Lower lobe of right lung (tissue), 2 donors: ENCODE measurements around the gene GGT6. TPM values are rescaled to one million over a fixed set of nuclear protein-coding genes. Genes with fewer than 3 reads are reported as not detected.

Experiments used
- ATAC-seq, 2 donors: fragments of 200-7000 bp; cut with Tn5 transposase; one replicate each; pipeline ENCODE4 v1.9.1; 2020 to 2022; ENCODE audit warnings: mild to moderate bottlenecking in 2 of 2, moderate library complexity in 2 of 2
- DNase-seq: peaks from one replicate; pipeline ENCODE4 v3.0.0-alpha.2; 2020
- H3K27ac ChIP-seq: fragments of 200-600 bp; one replicate; pipeline ENCODE4 v1.8.0; 2022
- H3K27me3 ChIP-seq: fragments of 200-600 bp; one replicate; pipeline ENCODE4 v1.8.0; 2022; ENCODE audit warnings: low read depth
- H3K36me3 ChIP-seq: fragments of 200-600 bp; one replicate; pipeline ENCODE4 v1.8.0; 2022; ENCODE audit warnings: mild to moderate bottlenecking
- H3K4me1 ChIP-seq: fragments of 200-600 bp; one replicate; pipeline ENCODE4 v1.8.0; 2022
- H3K4me3 ChIP-seq: fragments of 200-600 bp; one replicate; pipeline ENCODE4 v1.8.0; 2022; ENCODE audit warnings: mild to moderate bottlenecking
- H3K9me3 ChIP-seq: fragments of 200-600 bp; one replicate; pipeline ENCODE4 v1.8.0; 2022
- CTCF ChIP-seq: fragments of 200-600 bp; IDR thresholded peaks from one replicate; pipeline ENCODE4 v1.8.0; 2022; ENCODE audit warnings: antibody characterized with exemption, mild to moderate bottlenecking
- intact Hi-C: fragments of 100-400 bp; cut with DNase I; formaldehyde crosslinking; loops from one replicate; pipeline ENCODE4 v1.11.0; 2022
- total RNA-seq: library from RNA; stranded (reverse); fragmentation: NEBNext Ultra II Directional; extraction: Animal tissue kit (Norgen Biotek cat#: 25700); gene quantifications from one replicate; pipeline ENCODE4 v1.2.1, GENCODE V29; 2021
- donor health status: DM: no; HTN: yes; CAD: no; lungs with severe emphysema.

GGT6 gene
- total RNA-seq, 1 donor from 2014 or later: 3.7 TPM

DNA sequence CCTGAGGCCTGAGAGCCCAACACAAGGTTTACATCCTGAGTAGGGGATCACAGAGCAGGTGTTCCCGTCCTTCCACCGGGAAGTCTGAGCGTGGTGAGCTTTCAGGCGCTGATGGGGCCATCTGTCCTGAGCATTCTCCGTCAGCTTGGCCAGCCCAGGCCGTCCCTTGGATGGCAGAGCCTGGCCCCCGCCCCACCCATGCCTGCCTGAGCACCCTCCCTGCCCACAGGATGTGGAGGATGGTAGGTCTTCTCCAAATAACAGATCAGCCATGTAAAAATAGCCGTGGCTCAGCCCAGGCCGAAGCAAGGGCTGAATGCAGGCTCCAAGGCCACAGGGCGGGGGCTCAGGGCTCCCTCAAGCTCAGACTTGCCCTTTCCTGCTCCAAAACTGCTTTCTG lies 41.5 kb downstream of the GGT6 start:
- Histone ChIP-seq H3K4me3 (no peak overlapping the region), H3K4me1 (peaks cover 73% of the 10 kb centered on the region), H3K36me3 (no peaks in the 10 kb centered on the region), H3K9me3 (no peaks in the 10 kb centered on the region), H3K27ac (peak overlapping the region; percentile 90), H3K27me3 (no peaks in the 10 kb centered on the region)
- TF ChIP-seq CTCF: no peak
- DNase-seq (no peak), ATAC-seq (no peak)
- intact Hi-C loops: no loop called here

GRCh38 chr17:4516735-4517134 lies 43.6 kb downstream of the GGT6 start:
- intact Hi-C loops: no loop called here
- no peak for DNase-seq
- H3K36me3 ChIP-seq: no peaks in the 10 kb centered on the region
- no peaks in the 10 kb centered on the region for H3K9me3 ChIP-seq
- ATAC-seq: no peak
- H3K27ac ChIP-seq: peak overlapping the region; percentile 70
- no peak overlapping the region for H3K4me3 ChIP-seq
- no peak for TF ChIP-seq CTCF
- peaks cover 84% of the 10 kb centered on the region for H3K4me1 ChIP-seq
- H3K27me3 ChIP-seq: no peaks in the 10 kb centered on the region

GRCh38 chr17:4515501-4515900 lies 44.9 kb downstream of the GGT6 start:
- no peaks in the 10 kb centered on the region for H3K9me3 ChIP-seq
- ATAC-seq: peak in 1 of 2 donors; percentile 27
- H3K4me3 ChIP-seq: no peak overlapping the region
- peak overlapping the region; percentile 70 for H3K27ac ChIP-seq
- TF ChIP-seq CTCF: no peak
- no peaks in the 10 kb centered on the region for H3K36me3 ChIP-seq
- intact Hi-C loops: no loop called here
- no peaks in the 10 kb centered on the region for H3K27me3 ChIP-seq
- peaks cover 84% of the 10 kb centered on the region for H3K4me1 ChIP-seq
- DNase-seq: no peak

DNA sequence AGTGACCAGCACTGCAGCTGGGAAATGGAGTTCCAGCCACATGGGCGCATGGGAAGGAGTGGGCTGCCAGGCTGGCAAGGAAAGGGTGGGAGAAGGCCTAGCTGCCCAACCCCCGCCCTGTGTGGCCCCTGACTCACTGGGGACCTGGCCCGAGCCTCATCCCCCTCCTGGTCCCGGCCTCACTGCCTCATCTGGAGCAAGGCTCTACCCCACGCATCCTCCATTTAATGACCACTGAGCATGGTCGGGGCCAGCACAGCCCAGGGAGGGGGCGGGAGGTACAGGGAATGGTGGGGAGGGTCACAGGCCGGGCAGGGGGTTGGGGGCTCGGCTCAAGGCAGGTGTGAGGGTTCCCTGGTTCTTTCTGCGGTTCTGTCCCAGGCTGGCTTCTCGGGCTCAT lies 45.6 kb downstream of the GGT6 start:
- intact Hi-C loops: no loop called here
- Histone ChIP-seq H3K27ac (peak overlapping the region; percentile 70), H3K4me1 (peaks cover 84% of the 10 kb centered on the region), H3K27me3 (no peaks in the 10 kb centered on the region), H3K9me3 (no peaks in the 10 kb centered on the region), H3K36me3 (no peaks in the 10 kb centered on the region), H3K4me3 (no peak overlapping the region)
- no peak for TF ChIP-seq CTCF
- ATAC-seq (no peak), DNase-seq (no peak)

GRCh38 chr17:4514206-4514605 lies 46.2 kb downstream of the GGT6 start:
- DNase-seq (peak; percentile 75), ATAC-seq (peak; percentile 88 to 91)
- no peak for TF ChIP-seq CTCF
- Histone ChIP-seq H3K4me1 (peaks cover 84% of the 10 kb centered on the region), H3K27me3 (no peaks in the 10 kb centered on the region), H3K36me3 (no peaks in the 10 kb centered on the region), H3K4me3 (no peak overlapping the region), H3K9me3 (no peaks in the 10 kb centered on the region), H3K27ac (peak overlapping the region; percentile 70)
- intact Hi-C loops: no loop called here
